Measurements from ENCODE around the gene NOX4. TPM values are rescaled to one million over a fixed set of nuclear protein-coding genes. Genes with fewer than 3 reads are reported as not detected.

The NOX4 gene
- total RNA-seq, 2 donors from 2014 or later, result 2.7 to 6.0 TPM

GRCh38 chr11:89457190-89457589 lies 34.0 kb downstream of the NOX4 start:
- no peak overlapping the region for H3K27ac Mint-ChIP-seq
- no peaks in the 10 kb centered on the region for H3K4me1 Mint-ChIP-seq
- H3K9me3 Mint-ChIP-seq, result peaks cover 5% of the 10 kb centered on the region
- H3K27ac ChIP-seq (ENCODE audit: low read depth, low read length), result no peak overlapping the region
- no peak overlapping the region for H3K4me3 Mint-ChIP-seq
- no peaks in the 10 kb centered on the region for H3K27me3 Mint-ChIP-seq (ENCODE audit: insufficient read depth)
- no peak overlapping the region for H3K4me3 ChIP-seq (ENCODE audit: low read length)
- no peaks in the 10 kb centered on the region for H3K36me3 Mint-ChIP-seq (ENCODE audit: low read depth)
- no peaks in the 10 kb centered on the region for H3K9me3 ChIP-seq (ENCODE audit: control insufficient read depth, low read length)
- H3K36me3 ChIP-seq (ENCODE audit: control insufficient read depth, insufficient read depth, low read length), result no peaks in the 10 kb centered on the region
- no peak for TF ChIP-seq CTCF (conservative IDR thresholded peaks at IDR 0.05)
- H3K27me3 ChIP-seq (ENCODE audit: control insufficient read depth, insufficient read depth, low read length, poor library complexity, severe bottlenecking), result no peaks in the 10 kb centered on the region
- H3K9ac ChIP-seq (ENCODE audit: extremely low read depth, low read length, poor library complexity, severe bottlenecking), result no peak overlapping the region
- 94 to 100% methylated on average over 1 to 4 of the region's 4 CpGs for WGBS, 2 experiments (ENCODE audit: insufficient coverage in 1 of 2, insufficient read length in 1 of 2)
- DNase-seq, result no peak
- H3K4me1 ChIP-seq (ENCODE audit: control insufficient read depth, insufficient read depth, low read length), result no peaks in the 10 kb centered on the region

GRCh38 chr11:89456681-89457080 lies 34.5 kb downstream of the NOX4 start:
- H3K9ac ChIP-seq (ENCODE audit: extremely low read depth, low read length, poor library complexity, severe bottlenecking), result no peak overlapping the region
- no peak overlapping the region for H3K4me3 ChIP-seq (ENCODE audit: low read length)
- no peaks in the 10 kb centered on the region for H3K27me3 ChIP-seq (ENCODE audit: control insufficient read depth, insufficient read depth, low read length, poor library complexity, severe bottlenecking)
- Mint-ChIP-seq H3K9me3 (peaks cover 5% of the 10 kb centered on the region), H3K4me3 (no peak overlapping the region), H3K27ac (no peak overlapping the region), H3K4me1 (peaks cover 2% of the 10 kb centered on the region), H3K27me3 (ENCODE audit: insufficient read depth) (no peaks in the 10 kb centered on the region), H3K36me3 (ENCODE audit: low read depth) (no peaks in the 10 kb centered on the region)
- no peaks in the 10 kb centered on the region for H3K9me3 ChIP-seq (ENCODE audit: control insufficient read depth, low read length)
- H3K27ac ChIP-seq (ENCODE audit: low read depth, low read length), result no peak overlapping the region
- no peak for TF ChIP-seq CTCF (conservative IDR thresholded peaks at IDR 0.05)
- H3K36me3 ChIP-seq (ENCODE audit: control insufficient read depth, insufficient read depth, low read length), result no peaks in the 10 kb centered on the region
- DNase-seq, result no peak
- no peaks in the 10 kb centered on the region for H3K4me1 ChIP-seq (ENCODE audit: control insufficient read depth, insufficient read depth, low read length)
- 88 to 94% methylated on average over 2 of the region's 2 CpGs for WGBS, 2 experiments (ENCODE audit: insufficient coverage in 1 of 2, insufficient read length in 1 of 2)

GRCh38 chr11:89452780-89453179 lies 38.4 kb downstream of the NOX4 start:
- H3K36me3 Mint-ChIP-seq (ENCODE audit: low read depth), result peaks cover 1% of the 10 kb centered on the region
- no peaks in the 10 kb centered on the region for H3K9me3 ChIP-seq (ENCODE audit: control insufficient read depth, low read length)
- 94 to 100% methylated on average over 1 to 3 of the region's 3 CpGs for WGBS, 2 experiments (ENCODE audit: insufficient coverage in 1 of 2, insufficient read length in 1 of 2)
- H3K27me3 Mint-ChIP-seq (ENCODE audit: insufficient read depth), result peaks cover 4% of the 10 kb centered on the region
- TF ChIP-seq CTCF (conservative IDR thresholded peaks at IDR 0.05), result no peak
- no peaks in the 10 kb centered on the region for H3K27me3 ChIP-seq (ENCODE audit: control insufficient read depth, insufficient read depth, low read length, poor library complexity, severe bottlenecking)
- H3K4me3 Mint-ChIP-seq, result no peak overlapping the region
- no peak overlapping the region for H3K27ac ChIP-seq (ENCODE audit: low read depth, low read length)
- no peak overlapping the region for H3K4me3 ChIP-seq (ENCODE audit: low read length)
- H3K36me3 ChIP-seq (ENCODE audit: control insufficient read depth, insufficient read depth, low read length), result no peaks in the 10 kb centered on the region
- H3K9ac ChIP-seq (ENCODE audit: extremely low read depth, low read length, poor library complexity, severe bottlenecking), result no peak overlapping the region
- DNase-seq, result no peak
- peaks cover under 1% of the 10 kb centered on the region for H3K9me3 Mint-ChIP-seq
- no peak overlapping the region for H3K27ac Mint-ChIP-seq
- H3K4me1 ChIP-seq (ENCODE audit: control insufficient read depth, insufficient read depth, low read length), result no peaks in the 10 kb centered on the region
- H3K4me1 Mint-ChIP-seq, result peaks cover 2% of the 10 kb centered on the region

Data from endodermal cell (in vitro differentiated cells).